Astrocyte of the hippocampus (primary cell): ENCODE measurements around the gene NPTX2.

Source experiments
- DNase-seq: peaks from one replicate; pipeline ENCODE4 v3.0.0; 2011; ENCODE audit warnings: low read depth, low spot score

The NPTX2 gene

GRCh38 chr7:98654524-98655272 is 37.6 kb downstream of the NPTX2 start:
- DNase-seq: no peak

- no peak for DNase-seq
Measured at GRCh38 chr7:98655611-98656010, 38.5 kb downstream of the NPTX2 start.

- DNase-seq: no peak
Measured at GRCh38 chr7:98656899-98657298, 39.8 kb downstream of the NPTX2 start.

GRCh38 chr7:98657736-98658135 is 40.7 kb downstream of the NPTX2 start:
- DNase-seq: no peak

- no peak for DNase-seq
Measured at GRCh38 chr7:98659756-98660155, 42.7 kb downstream of the NPTX2 start.

GRCh38 chr7:98661607-98662006 is 44.5 kb downstream of the NPTX2 start:
- DNase-seq: no peak

- no peak for DNase-seq
Measured at GRCh38 chr7:98662289-98662688, 45.2 kb downstream of the NPTX2 start.

GRCh38 chr7:98664882-98665281 is 47.8 kb downstream of the NPTX2 start:
- no peak for DNase-seq

- no peak for DNase-seq
Measured at GRCh38 chr7:98668255-98668654, 51.2 kb downstream of the NPTX2 start.

- no peak for DNase-seq
Measured at GRCh38 chr7:98669329-98670000, 52.4 kb downstream of the NPTX2 start.

GRCh38 chr7:98670186-98670585 is 53.1 kb downstream of the NPTX2 start:
- DNase-seq: no peak

- DNase-seq: no peak
Measured at GRCh38 chr7:98671733-98672331, 54.7 kb downstream of the NPTX2 start.

GRCh38 chr7:98674461-98674860 is 57.4 kb downstream of the NPTX2 start:
- DNase-seq: no peak

GRCh38 chr7:98674881-98675280 is 57.8 kb downstream of the NPTX2 start:
- DNase-seq: no peak

GRCh38 chr7:98678215-98678614 is 61.1 kb downstream of the NPTX2 start:
- DNase-seq: no peak
